ENCODE data around the gene HES2. TPM values are rescaled to one million over a fixed set of nuclear protein-coding genes. Genes with fewer than 3 reads are reported as not detected.

Gene HES2
- total RNA-seq, 1 donor from 2014 or later: 0.10 TPM

DNA sequence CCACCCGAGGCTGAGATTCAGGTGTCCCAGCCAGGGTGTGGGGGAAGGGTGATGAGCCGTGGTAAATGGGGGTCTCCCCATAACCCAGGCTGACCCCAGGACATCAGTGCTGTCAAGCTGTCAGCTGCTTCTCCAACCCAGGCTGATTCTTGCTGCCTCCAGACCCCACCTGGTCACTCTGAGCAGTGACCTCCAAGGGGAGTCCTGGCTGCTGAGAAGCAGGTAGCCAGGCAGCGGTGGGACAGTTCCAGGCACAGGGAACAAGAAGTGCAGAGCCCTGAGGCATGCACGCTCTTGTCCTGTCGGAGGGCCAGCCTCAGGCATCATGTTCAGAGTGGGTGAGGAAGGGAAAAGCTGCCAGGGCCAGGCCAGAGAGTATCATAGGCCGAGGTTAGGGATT lies 5.9 kb upstream of the HES2 start:
- no peaks in the 10 kb centered on the region for H3K36me3 Mint-ChIP-seq (ENCODE audit: low read depth, unreplicated experiment)
- H3K4me1 Mint-ChIP-seq (ENCODE audit: unreplicated experiment): no peaks in the 10 kb centered on the region
- TF ChIP-seq, protein P1, sequence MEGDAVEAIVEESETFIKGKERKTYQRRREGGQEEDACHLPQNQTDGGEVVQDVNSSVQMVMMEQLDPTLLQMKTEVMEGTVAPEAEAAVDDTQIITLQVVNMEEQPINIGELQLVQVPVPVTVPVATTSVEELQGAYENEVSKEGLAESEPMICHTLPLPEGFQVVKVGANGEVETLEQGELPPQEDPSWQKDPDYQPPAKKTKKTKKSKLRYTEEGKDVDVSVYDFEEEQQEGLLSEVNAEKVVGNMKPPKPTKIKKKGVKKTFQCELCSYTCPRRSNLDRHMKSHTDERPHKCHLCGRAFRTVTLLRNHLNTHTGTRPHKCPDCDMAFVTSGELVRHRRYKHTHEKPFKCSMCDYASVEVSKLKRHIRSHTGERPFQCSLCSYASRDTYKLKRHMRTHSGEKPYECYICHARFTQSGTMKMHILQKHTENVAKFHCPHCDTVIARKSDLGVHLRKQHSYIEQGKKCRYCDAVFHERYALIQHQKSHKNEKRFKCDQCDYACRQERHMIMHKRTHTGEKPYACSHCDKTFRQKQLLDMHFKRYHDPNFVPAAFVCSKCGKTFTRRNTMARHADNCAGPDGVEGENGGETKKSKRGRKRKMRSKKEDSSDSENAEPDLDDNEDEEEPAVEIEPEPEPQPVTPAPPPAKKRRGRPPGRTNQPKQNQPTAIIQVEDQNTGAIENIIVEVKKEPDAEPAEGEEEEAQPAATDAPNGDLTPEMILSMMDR (IDR thresholded peaks at IDR 0.05; ENCODE audit: unreplicated experiment): no peak
- H3K27ac Mint-ChIP-seq (ENCODE audit: unreplicated experiment): peak overlapping the region; percentile 57
- no peaks in the 10 kb centered on the region for H3K9me3 Mint-ChIP-seq (ENCODE audit: unreplicated experiment)
- H3K27me3 Mint-ChIP-seq (ENCODE audit: unreplicated experiment): peaks cover 30% of the 10 kb centered on the region
- H3K4me3 Mint-ChIP-seq (ENCODE audit: unreplicated experiment): no peak overlapping the region
- DNase-seq (ENCODE audit: low spot score): no peak

DNA sequence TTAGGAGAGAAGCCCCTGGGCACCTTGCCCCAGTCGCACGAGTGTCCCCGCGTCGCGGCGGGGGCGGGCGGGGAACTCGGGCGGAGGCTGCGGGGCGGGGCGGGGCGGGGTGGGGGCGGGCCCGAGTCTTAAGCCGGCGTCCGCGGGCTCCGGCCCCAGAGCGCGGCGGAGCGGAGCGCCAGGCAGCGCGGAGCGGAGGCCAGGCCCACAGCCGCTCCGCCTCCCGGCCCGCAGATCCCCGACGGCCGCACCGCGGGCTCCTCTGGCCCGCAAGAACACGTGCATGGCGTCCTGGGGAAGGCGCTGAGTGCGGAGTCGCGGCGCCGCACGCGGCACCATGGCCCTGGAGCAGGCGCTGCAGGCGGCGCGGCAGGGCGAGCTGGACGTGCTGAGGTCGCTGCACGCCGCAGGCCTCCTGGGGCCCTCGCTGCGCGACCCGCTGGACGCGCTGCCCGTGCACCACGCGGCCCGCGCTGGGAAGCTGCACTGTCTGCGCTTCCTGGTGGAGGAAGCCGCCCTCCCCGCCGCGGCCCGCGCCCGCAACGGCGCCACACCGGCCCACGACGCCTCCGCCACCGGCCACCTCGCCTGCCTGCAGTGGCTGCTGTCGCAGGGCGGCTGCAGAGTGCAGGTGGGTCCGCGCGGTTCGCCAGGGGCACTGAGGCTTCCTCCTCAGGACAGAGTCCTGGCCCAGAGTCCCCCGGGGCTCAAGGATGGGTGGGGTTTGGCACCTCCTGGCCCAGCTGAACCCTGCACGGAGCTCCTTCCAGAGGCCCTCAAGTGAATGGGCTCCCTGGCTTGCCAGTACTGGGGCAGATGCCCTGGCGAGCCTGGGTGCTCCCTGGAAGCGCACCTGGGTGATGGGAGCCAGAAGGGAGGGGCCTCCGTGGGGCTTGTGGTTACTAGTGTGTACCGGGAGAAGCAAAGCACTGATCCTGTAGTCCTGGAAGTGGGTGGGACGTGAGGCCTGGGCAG lies 5.2 kb upstream of the HES2 start, which contains the start of gene ESPN:
Gene ESPN (plus strand): TSS at position 158 of the 975 bp plus-strand sequence. CDS start 180 bp downstream, at position 338.
- no peaks in the 10 kb centered on the region for H3K9me3 Mint-ChIP-seq (ENCODE audit: unreplicated experiment)
- DNase-seq (ENCODE audit: low spot score): no peak
- peaks cover 29% of the 10 kb centered on the region for H3K27me3 Mint-ChIP-seq (ENCODE audit: unreplicated experiment)
- TF ChIP-seq, protein P1 (IDR thresholded peaks at IDR 0.05; ENCODE audit: unreplicated experiment): no peak
- H3K27ac Mint-ChIP-seq (ENCODE audit: unreplicated experiment): no peak within 1 kb of the TSS
- no peaks in the 10 kb centered on the region for H3K36me3 Mint-ChIP-seq (ENCODE audit: low read depth, unreplicated experiment)
- no peak within 1 kb of the TSS for H3K4me3 Mint-ChIP-seq (ENCODE audit: unreplicated experiment)
- no peaks in the 10 kb centered on the region for H3K4me1 Mint-ChIP-seq (ENCODE audit: unreplicated experiment)

DNA sequence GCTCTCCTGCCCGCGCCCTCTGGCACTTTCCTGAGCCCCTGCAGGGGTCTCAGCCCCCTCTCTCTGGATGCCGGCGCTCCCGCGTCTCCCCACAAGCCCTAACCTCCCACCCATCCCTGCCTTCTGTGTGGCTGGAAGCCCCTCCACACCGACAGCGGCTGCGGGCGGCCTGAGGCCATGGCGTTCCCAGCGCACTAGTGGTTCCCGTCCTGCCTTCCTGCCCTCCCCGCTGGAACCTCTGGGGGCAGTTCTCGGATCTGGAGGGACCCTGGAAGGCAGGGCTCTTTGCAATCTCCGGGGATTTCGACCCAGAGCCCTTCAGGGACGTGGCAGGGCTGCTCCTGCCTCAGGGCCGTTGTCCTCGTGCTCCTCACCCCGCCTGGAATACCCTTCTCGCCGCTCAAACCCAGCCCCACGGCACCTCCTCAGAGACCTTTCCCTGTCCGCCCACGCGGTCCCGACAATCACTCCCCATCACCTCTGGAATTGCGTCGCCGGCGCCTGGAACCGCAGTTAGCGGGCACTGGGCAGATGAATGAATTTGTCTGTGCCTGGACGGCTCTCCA lies 4.4 kb upstream of the HES2 start:
- Mint-ChIP-seq H3K9me3 (ENCODE audit: unreplicated experiment) (no peaks in the 10 kb centered on the region), H3K27me3 (ENCODE audit: unreplicated experiment) (peaks cover 29% of the 10 kb centered on the region), H3K36me3 (ENCODE audit: low read depth, unreplicated experiment) (no peaks in the 10 kb centered on the region), H3K4me1 (ENCODE audit: unreplicated experiment) (no peaks in the 10 kb centered on the region), H3K4me3 (ENCODE audit: unreplicated experiment) (no peak overlapping the region), H3K27ac (ENCODE audit: unreplicated experiment) (no peak overlapping the region)
- TF ChIP-seq, protein P1 (IDR thresholded peaks at IDR 0.05; ENCODE audit: unreplicated experiment): no peak
- DNase-seq (ENCODE audit: low spot score): no peak

DNA sequence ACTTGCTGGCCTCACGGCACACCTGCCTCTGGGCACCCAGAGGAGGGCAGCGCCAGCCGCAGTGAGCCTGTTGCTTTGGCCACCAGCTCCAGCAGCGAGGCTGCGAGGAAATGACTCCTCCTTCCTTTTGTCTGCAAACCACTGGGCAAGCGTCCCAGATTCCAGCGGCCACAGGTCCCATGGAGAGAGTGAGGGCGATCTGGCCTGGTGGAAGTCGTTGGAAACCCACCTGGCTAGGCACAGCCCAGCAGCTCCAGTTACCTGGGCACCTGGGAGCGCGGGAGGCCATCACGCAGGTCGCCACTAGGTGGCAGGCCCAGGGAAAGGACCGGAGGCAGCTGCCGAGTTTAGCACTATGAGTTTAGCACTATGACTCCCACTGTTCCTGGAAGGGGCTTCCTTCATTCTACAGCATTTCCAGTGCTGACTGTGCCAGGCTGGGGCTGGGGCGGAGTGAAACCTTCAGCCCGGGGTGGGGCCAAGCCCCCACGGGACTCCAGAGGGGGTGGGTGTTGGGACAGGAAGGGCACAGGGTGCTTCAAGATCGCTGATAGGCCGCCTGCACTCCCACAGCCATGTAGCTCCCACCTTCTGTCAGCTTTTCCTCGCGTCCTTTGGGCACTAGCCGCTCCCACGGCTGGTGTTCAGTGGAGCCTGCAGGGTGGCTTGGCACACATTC lies 3.7 kb upstream of the HES2 start:
- Mint-ChIP-seq H3K27me3 (ENCODE audit: unreplicated experiment) (peaks cover 29% of the 10 kb centered on the region), H3K36me3 (ENCODE audit: low read depth, unreplicated experiment) (no peaks in the 10 kb centered on the region), H3K4me3 (ENCODE audit: unreplicated experiment) (no peak overlapping the region), H3K4me1 (ENCODE audit: unreplicated experiment) (no peaks in the 10 kb centered on the region), H3K27ac (ENCODE audit: unreplicated experiment) (no peak overlapping the region), H3K9me3 (ENCODE audit: unreplicated experiment) (no peaks in the 10 kb centered on the region)
- TF ChIP-seq, protein P1 (IDR thresholded peaks at IDR 0.05; ENCODE audit: unreplicated experiment): peak; percentile 75
- DNase-seq (ENCODE audit: low spot score): peak; percentile 63

Measured in endothelial cell (in vitro differentiated cells).